ENCODE data around the gene UNKL. TPM values are rescaled to one million over a fixed set of nuclear protein-coding genes. Genes with fewer than 3 reads are reported as not detected.

The UNKL gene
- total RNA-seq, 3 donors from 2014 or later (not counting 1 experiment from before 2014, with no cell fraction given): 114 to 130 (median 127) TPM

DNA sequence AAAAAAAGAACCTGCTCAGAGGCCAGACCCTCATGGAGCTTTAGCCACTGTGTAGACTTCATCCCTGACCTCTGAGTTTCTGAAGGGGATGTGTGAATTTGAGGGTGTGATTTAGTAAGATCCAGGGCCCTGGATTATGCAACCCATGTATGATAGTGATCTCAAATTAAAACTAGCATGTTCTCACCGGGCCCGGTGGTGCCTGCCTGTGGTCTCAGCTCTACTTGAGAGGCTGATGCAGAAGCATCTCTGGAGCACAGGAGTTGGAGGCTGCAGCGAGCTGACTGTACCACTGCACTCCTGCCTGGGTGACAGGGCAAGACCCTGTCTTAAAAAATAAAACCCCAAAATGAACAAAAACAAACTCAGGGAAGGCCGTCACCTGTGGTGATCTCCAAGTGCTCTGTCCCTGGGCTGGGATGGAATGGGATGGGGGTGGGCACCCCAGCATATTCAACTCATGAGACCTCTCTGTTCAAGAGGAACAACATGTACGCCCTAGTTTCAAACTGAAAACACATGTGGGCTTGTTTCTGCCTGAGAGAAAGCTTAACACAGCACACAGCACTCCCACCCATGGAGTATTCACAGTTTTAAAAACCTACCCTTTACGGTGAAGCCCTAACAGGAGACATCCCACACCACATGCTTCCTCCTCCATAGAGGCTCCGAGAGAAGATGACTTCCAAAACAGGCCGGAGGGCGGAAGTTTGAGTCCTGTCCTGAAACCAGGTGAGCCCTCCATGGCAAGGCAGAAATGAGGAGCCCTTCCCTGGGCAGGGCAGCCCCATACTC is 32.7 kb downstream of the UNKL start:
- H3K27me3 ChIP-seq (ENCODE audit: control insufficient read depth, insufficient read depth, low read length): no peaks in the 10 kb centered on the region
- ATAC-seq (no peak), DNase-seq (no peak)
- H3K4me1 ChIP-seq (ENCODE audit: control insufficient read depth, insufficient read depth, low read length): peaks cover 19% of the 10 kb centered on the region
- H3K36me3 ChIP-seq (ENCODE audit: control insufficient read depth, insufficient read depth, low read length): peaks cover 22% of the 10 kb centered on the region
- peaks cover 6 to 23% of the 10 kb centered on the region in 2 donors for H3K4me1 Mint-ChIP-seq
- TF ChIP-seq, protein P1, sequence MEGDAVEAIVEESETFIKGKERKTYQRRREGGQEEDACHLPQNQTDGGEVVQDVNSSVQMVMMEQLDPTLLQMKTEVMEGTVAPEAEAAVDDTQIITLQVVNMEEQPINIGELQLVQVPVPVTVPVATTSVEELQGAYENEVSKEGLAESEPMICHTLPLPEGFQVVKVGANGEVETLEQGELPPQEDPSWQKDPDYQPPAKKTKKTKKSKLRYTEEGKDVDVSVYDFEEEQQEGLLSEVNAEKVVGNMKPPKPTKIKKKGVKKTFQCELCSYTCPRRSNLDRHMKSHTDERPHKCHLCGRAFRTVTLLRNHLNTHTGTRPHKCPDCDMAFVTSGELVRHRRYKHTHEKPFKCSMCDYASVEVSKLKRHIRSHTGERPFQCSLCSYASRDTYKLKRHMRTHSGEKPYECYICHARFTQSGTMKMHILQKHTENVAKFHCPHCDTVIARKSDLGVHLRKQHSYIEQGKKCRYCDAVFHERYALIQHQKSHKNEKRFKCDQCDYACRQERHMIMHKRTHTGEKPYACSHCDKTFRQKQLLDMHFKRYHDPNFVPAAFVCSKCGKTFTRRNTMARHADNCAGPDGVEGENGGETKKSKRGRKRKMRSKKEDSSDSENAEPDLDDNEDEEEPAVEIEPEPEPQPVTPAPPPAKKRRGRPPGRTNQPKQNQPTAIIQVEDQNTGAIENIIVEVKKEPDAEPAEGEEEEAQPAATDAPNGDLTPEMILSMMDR (IDR thresholded peaks at IDR 0.05): no peak
- no peak overlapping the region for H3K4me3 Mint-ChIP-seq
- no peaks in the 10 kb centered on the region for H3K9me3 Mint-ChIP-seq
- H3K27ac ChIP-seq (ENCODE audit: low read length): no peak overlapping the region
- intact Hi-C loops (cut with micrococcal nuclease): no loop called here
- H3K4me3 ChIP-seq (ENCODE audit: low read length): no peak overlapping the region
- no peak overlapping the region for H3K27ac Mint-ChIP-seq
- no peaks in the 10 kb centered on the region for H3K27me3 Mint-ChIP-seq (ENCODE audit: low read depth in 2 of 2)
- no peaks in the 10 kb centered on the region for H3K9me3 ChIP-seq (ENCODE audit: control insufficient read depth, insufficient read depth, low read length)
- 82% methylated on average over 8 of the region's 9 CpGs for WGBS (ENCODE audit: insufficient coverage)
- no peaks in the 10 kb centered on the region for H3K36me3 Mint-ChIP-seq

GRCh38 chr16:1380195-1380594 is 34.3 kb downstream of the UNKL start:
- no peaks in the 10 kb centered on the region for H3K36me3 Mint-ChIP-seq
- Histone ChIP-seq H3K4me1 (ENCODE audit: control insufficient read depth, insufficient read depth, low read length) (peaks cover 19% of the 10 kb centered on the region), H3K27ac (ENCODE audit: low read length) (no peak overlapping the region), H3K36me3 (ENCODE audit: control insufficient read depth, insufficient read depth, low read length) (peaks cover 34% of the 10 kb centered on the region), H3K9me3 (ENCODE audit: control insufficient read depth, insufficient read depth, low read length) (no peaks in the 10 kb centered on the region), H3K4me3 (ENCODE audit: low read length) (no peak overlapping the region), H3K27me3 (ENCODE audit: control insufficient read depth, insufficient read depth, low read length) (no peaks in the 10 kb centered on the region)
- H3K4me1 Mint-ChIP-seq: peaks cover 6 to 28% of the 10 kb centered on the region in 2 donors
- H3K9me3 Mint-ChIP-seq: no peaks in the 10 kb centered on the region
- H3K4me3 Mint-ChIP-seq: peak overlapping the region; percentile 85
- H3K27me3 Mint-ChIP-seq (ENCODE audit: low read depth in 2 of 2): no peaks in the 10 kb centered on the region
- ATAC-seq (no peak), DNase-seq (no peak)
- H3K27ac Mint-ChIP-seq: peak overlapping the region; percentile 56 to 68
- 92% methylated on average over 10 of the region's 10 CpGs for WGBS (ENCODE audit: insufficient coverage)
- TF ChIP-seq, protein P1 (IDR thresholded peaks at IDR 0.05): no peak
- intact Hi-C loops (cut with micrococcal nuclease): no loop called here

GRCh38 chr16:1379304-1380076 is 35.0 kb downstream of the UNKL start:
- DNase-seq (peak; percentile 67 to 78), ATAC-seq (peak; percentile 69 to 82 (median 73))
- Histone ChIP-seq H3K4me3 (ENCODE audit: low read length) (no peak overlapping the region), H3K27ac (ENCODE audit: low read length) (no peak overlapping the region), H3K4me1 (ENCODE audit: control insufficient read depth, insufficient read depth, low read length) (peaks cover 19% of the 10 kb centered on the region), H3K9me3 (ENCODE audit: control insufficient read depth, insufficient read depth, low read length) (no peaks in the 10 kb centered on the region), H3K27me3 (ENCODE audit: control insufficient read depth, insufficient read depth, low read length) (no peaks in the 10 kb centered on the region), H3K36me3 (ENCODE audit: control insufficient read depth, insufficient read depth, low read length) (peaks cover 32% of the 10 kb centered on the region)
- Mint-ChIP-seq H3K4me1 (peaks cover 6 to 28% of the 10 kb centered on the region in 2 donors), H3K27me3 (ENCODE audit: low read depth in 2 of 2) (no peaks in the 10 kb centered on the region), H3K4me3 (peak overlapping the region; percentile 85), H3K36me3 (no peaks in the 10 kb centered on the region), H3K9me3 (no peaks in the 10 kb centered on the region), H3K27ac (peak overlapping the region; percentile 79 to 90)
- TF ChIP-seq, protein P1 (IDR thresholded peaks at IDR 0.05): no peak
- intact Hi-C loops (cut with micrococcal nuclease): loop anchor here (2.0 to 5.0 kb wide), 2 partner anchors 38 to 71 kb away; partner anchors contain the start of gene UBE2I
- 5% methylated on average over 94 of the region's 95 CpGs for WGBS (ENCODE audit: insufficient coverage)
